Stimulated activated CD4-positive, alpha-beta T cell treated with anti-CD3 and anti-CD28 coated beads, TNF-alpha, amount 100 ng/mL, for 24 hours (primary cell): ENCODE measurements around the gene PHLPP1.
A peak's percentile ranks its signal among the peaks of the same experiment; 100 is the strongest.

Experiments
- DNase-seq, 3 experiments: peaks; one replicate each; pipeline ENCODE4 v3.0.0-alpha.2; 2020; ENCODE audit warnings: low read depth in 3 of 3

PHLPP1 gene

GRCh38 chr18:62935994-62936393, 220.7 kb downstream of the PHLPP1 start:
- DNase-seq, result no peak

- DNase-seq, result no peak
These were observed 221.7 kb downstream of the PHLPP1 start for GRCh38 chr18:62937065-62937464.

- DNase-seq, result no peak
These were observed 222.7 kb downstream of the PHLPP1 start for GRCh38 chr18:62938006-62938405.

GRCh38 chr18:62938487-62938886, 223.1 kb downstream of the PHLPP1 start:
- DNase-seq, result no peak

GRCh38 chr18:62939433-62939832, 224.1 kb downstream of the PHLPP1 start:
- DNase-seq, result no peak

- DNase-seq, result no peak
These were observed 224.6 kb downstream of the PHLPP1 start for GRCh38 chr18:62939926-62940325.

- DNase-seq, result no peak
These were observed 227.2 kb downstream of the PHLPP1 start for GRCh38 chr18:62942578-62942977.

- DNase-seq, result no peak
These were observed 229.1 kb downstream of the PHLPP1 start for GRCh38 chr18:62944454-62944853.

- DNase-seq, result no peak
These were observed 233.4 kb downstream of the PHLPP1 start for GRCh38 chr18:62948788-62949187.

- no peak for DNase-seq
These were observed 234.9 kb downstream of the PHLPP1 start for GRCh38 chr18:62950246-62950645.

GRCh38 chr18:62952807-62953206, 237.5 kb downstream of the PHLPP1 start:
- no peak for DNase-seq

GRCh38 chr18:62953663-62954062, 238.3 kb downstream of the PHLPP1 start:
- no peak for DNase-seq

GRCh38 chr18:62954366-62954765, 239.0 kb downstream of the PHLPP1 start:
- no peak for DNase-seq

GRCh38 chr18:62957885-62958472, 242.6 kb downstream of the PHLPP1 start:
- DNase-seq, result peak; percentile 6 to 34 (median 22)

GRCh38 chr18:62959481-62959880, 244.1 kb downstream of the PHLPP1 start:
- no peak for DNase-seq

GRCh38 chr18:62963507-62963906, 248.2 kb downstream of the PHLPP1 start:
- no peak for DNase-seq

GRCh38 chr18:62964432-62964831, 249.1 kb downstream of the PHLPP1 start:
- DNase-seq, result no peak

- no peak for DNase-seq
These were observed 251.7 kb downstream of the PHLPP1 start for GRCh38 chr18:62967089-62967488.

- DNase-seq, result no peak
These were observed 258.3 kb downstream of the PHLPP1 start for GRCh38 chr18:62973689-62974088.

GRCh38 chr18:62974388-62974787, 259.0 kb downstream of the PHLPP1 start:
- no peak for DNase-seq

GRCh38 chr18:62974928-62975675, 259.8 kb downstream of the PHLPP1 start:
- no peak for DNase-seq

GRCh38 chr18:62975785-62976184, 260.4 kb downstream of the PHLPP1 start:
- no peak for DNase-seq

GRCh38 chr18:62976227-62976626, 260.9 kb downstream of the PHLPP1 start:
- DNase-seq, result no peak

GRCh38 chr18:62977512-62977911, 262.2 kb downstream of the PHLPP1 start:
- DNase-seq, result no peak
